Right lobe of liver (tissue), 4 donors: ENCODE measurements around the gene TMEM80.

Experiments
- POLR2A ChIP-seq: fragments of 450-650 bp; IDR thresholded peaks from one replicate; pipeline ENCODE4 v1.6.1; 2017; ENCODE audit warnings: antibody characterized with exemption, mild to moderate bottlenecking
- TF ChIP-seq, protein P1 (sequence below), 4 donors: fragments of 200-600 bp in 3 of 4; fragments of 450-650 bp in 1 of 4; IDR thresholded peaks; one replicate each; pipeline versions ENCODE4 v1.5.1 to v1.8.0; 2016 to 2022; ENCODE audit warnings: antibody characterized with exemption in 4 of 4, mild to moderate bottlenecking in 2 of 4
- donor health status: DM: no; HTN: no; CAD: no.
- donor health status: DM: no; HTN: no; CAD: no.
- donor health status: DM: no; HTN: yes; CAD: no.

DNA sequence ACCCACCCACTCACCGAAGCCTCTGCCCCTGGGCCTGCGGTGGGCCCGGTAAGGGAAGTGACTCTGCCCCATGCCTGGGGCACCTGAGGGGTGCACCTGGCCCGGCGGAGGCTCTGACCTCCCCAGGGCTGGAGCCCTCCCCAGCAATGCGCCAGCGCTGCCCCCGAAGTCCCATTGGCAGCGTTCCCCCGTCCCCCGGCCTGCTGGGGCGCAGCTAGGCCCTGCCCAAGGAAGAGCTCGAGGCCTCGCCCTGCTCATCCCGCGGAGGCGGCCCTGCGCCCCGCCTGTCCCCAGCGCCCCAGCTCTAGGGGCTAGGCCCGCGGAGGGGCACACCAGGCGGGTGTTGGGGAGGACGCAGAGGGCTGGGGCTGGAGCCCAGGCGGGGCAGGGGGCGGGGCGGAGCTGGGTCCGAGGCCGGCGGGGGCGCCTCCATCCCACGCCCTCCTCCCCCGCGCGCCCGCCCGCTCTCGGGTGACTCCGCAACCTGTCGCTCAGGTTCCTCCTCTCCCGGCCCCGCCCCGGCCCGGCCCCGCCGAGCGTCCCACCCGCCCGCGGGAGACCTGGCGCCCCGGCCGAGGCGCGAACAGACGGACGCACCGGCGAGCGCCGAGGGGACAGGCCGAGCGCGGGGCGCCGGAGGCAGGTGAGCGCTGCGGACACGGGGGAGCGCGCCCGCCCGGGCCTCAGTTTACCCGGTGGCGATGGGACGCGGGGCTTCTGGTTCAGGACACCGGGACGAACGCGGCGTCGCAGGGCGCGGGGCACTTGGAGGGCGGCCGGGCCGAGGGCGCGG, 10.2 kb downstream of the TMEM80 start, which contains the start of gene EPS8L2:
- TF ChIP-seq, protein P1, sequence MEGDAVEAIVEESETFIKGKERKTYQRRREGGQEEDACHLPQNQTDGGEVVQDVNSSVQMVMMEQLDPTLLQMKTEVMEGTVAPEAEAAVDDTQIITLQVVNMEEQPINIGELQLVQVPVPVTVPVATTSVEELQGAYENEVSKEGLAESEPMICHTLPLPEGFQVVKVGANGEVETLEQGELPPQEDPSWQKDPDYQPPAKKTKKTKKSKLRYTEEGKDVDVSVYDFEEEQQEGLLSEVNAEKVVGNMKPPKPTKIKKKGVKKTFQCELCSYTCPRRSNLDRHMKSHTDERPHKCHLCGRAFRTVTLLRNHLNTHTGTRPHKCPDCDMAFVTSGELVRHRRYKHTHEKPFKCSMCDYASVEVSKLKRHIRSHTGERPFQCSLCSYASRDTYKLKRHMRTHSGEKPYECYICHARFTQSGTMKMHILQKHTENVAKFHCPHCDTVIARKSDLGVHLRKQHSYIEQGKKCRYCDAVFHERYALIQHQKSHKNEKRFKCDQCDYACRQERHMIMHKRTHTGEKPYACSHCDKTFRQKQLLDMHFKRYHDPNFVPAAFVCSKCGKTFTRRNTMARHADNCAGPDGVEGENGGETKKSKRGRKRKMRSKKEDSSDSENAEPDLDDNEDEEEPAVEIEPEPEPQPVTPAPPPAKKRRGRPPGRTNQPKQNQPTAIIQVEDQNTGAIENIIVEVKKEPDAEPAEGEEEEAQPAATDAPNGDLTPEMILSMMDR (IDR thresholded peaks at IDR 0.05): no peak
- peak; percentile 41 for TF ChIP-seq POLR2A
